H1 (cell line): ENCODE results near the gene FOXD4L6. TPM values are rescaled to one million over a fixed set of nuclear protein-coding genes. Genes with fewer than 3 reads are reported as not detected.
"Not testable (repeated sequence)": the region's sequence is repeated elsewhere in the genome, so short reads cannot be mapped to it uniquely, and the experiment has no call there.

Experiments
- CTCF ChIA-PET: fragments of 300-600 bp; sonication (Branson Sonifier 250); formaldehyde crosslinking; loops from one replicate; lab custom pipeline; 2021; ENCODE audit not compliant: partially characterized antibody; lab: Charles Lee
- POLR2A ChIA-PET: fragments of 300-600 bp; sonication (Branson Sonifier 250); formaldehyde crosslinking; loops from one replicate; lab custom pipeline; 2021; ENCODE audit warnings: inconsistent platforms; ENCODE audit not compliant: partially characterized antibody; lab: Charles Lee
- DNase-seq, 2 experiments: peaks; one replicate each; pipeline versions ENCODE4 v3.0.0 to v3.0.0-alpha.2; 2010 to 2022; ENCODE audit warnings: low spot score in 2 of 2, low read depth in 1 of 2, mixed read lengths in 1 of 2
- FAIRE-seq: peaks from 2 replicates; lab custom pipeline; 2011; peaks lifted over from hg19 to GRCh38; lab: Jason Lieb, UNC
- H2AFZ ChIP-seq: 2 replicates; pipeline ENCODE4 v1.8.1; 2012; ENCODE audit warnings: low read length, inconsistent platforms
- H2AK5ac ChIP-seq: 2 replicates; pipeline ENCODE4 v1.6.1; 2013; ENCODE audit warnings: low read depth, low read length
- H2BK120ac ChIP-seq: replicated peaks from 2 replicates; pipeline ENCODE3; 2013; ENCODE audit warnings: low read depth, low read length, inconsistent platforms
- H2BK12ac ChIP-seq: 2 replicates; pipeline ENCODE4 v1.6.1; 2013; ENCODE audit warnings: low read depth, low read length
- H2BK15ac ChIP-seq: 2 replicates; pipeline ENCODE4 v1.6.1; 2013; ENCODE audit warnings: low read length
- H2BK20ac ChIP-seq: 2 replicates; pipeline ENCODE4 v1.6.1; 2013; ENCODE audit warnings: low read length
- H2BK5ac ChIP-seq: 2 replicates; pipeline ENCODE4 v1.6.1; 2013; ENCODE audit warnings: low read depth, low read length
- H3K14ac ChIP-seq: 2 replicates; pipeline ENCODE4 v1.6.1; 2013; ENCODE audit warnings: inconsistent platforms; ENCODE audit not compliant: insufficient read length
- H3K18ac ChIP-seq: 2 replicates; pipeline ENCODE4 v1.6.1; 2013; ENCODE audit warnings: low read length; ENCODE audit errors: extremely low read depth
- H3K23ac ChIP-seq: 2 replicates; pipeline ENCODE4 v1.6.1; 2013; ENCODE audit warnings: inconsistent platforms; ENCODE audit not compliant: insufficient read length
- H3K23me2 ChIP-seq: 2 replicates; pipeline ENCODE4 v1.6.1; 2013; ENCODE audit warnings: low read depth, low read length
- H3K27ac ChIP-seq: 2 replicates; pipeline ENCODE4 v1.6.1; 2011; ENCODE audit warnings: low read depth, low read length, inconsistent platforms
- H3K27me3 ChIP-seq, 4 experiments: replicated peaks in 1 of 4; 1 replicate in 1 of 4; 2 replicates in 3 of 4; pipeline versions ENCODE4 v1.6.1 to v1.8.1; 2011 to 2013; ENCODE audit warnings: low read length in 3 of 4, mild to moderate bottlenecking in 3 of 4, inconsistent platforms in 2 of 4, mixed read lengths in 2 of 4, moderate library complexity in 1 of 4; ENCODE audit not compliant: control insufficient read depth in 3 of 4, insufficient read depth in 3 of 4; ENCODE audit errors: extremely low read depth in 1 of 4
- H3K36me3 ChIP-seq, 4 experiments: 2 replicates each; pipeline versions ENCODE4 v1.6.1 to v1.8.1; 2011 to 2013; ENCODE audit warnings: mild to moderate bottlenecking in 4 of 4, low read length in 3 of 4, moderate library complexity in 2 of 4, control low read depth in 1 of 4, inconsistent platforms in 1 of 4; ENCODE audit not compliant: insufficient read depth in 4 of 4, control insufficient read depth in 2 of 4
- H3K4ac ChIP-seq: replicated peaks from 2 replicates; pipeline ENCODE3; 2013; ENCODE audit warnings: low read length, low read depth, mixed read lengths, inconsistent platforms; ENCODE audit not compliant: insufficient read length
- H3K4me1 ChIP-seq, 4 experiments: replicated peaks in 1 of 4; 1 replicate in 1 of 4; 2 replicates in 3 of 4; pipeline versions ENCODE4 v1.6.1 to v1.8.1; 2011 to 2013; ENCODE audit warnings: low read length in 3 of 4, inconsistent platforms in 2 of 4, mixed read lengths in 1 of 4; ENCODE audit not compliant: insufficient read depth in 4 of 4, control insufficient read depth in 3 of 4
- H3K4me2 ChIP-seq, 2 experiments: 2 replicates each; pipeline versions ENCODE4 v1.6.1 to v1.8.1; 2011 to 2013; ENCODE audit warnings: low read depth in 2 of 2, low read length in 2 of 2, control low read depth in 1 of 2, inconsistent platforms in 1 of 2, mild to moderate bottlenecking in 1 of 2; ENCODE audit not compliant: insufficient read depth in 1 of 2
- H3K4me3 ChIP-seq, 4 experiments: fragments of 200-600, 300-600 bp in 1 of 4; sonication (generic), shearing (Covaris generic), sonication (Bioruptor Twin) in 1 of 4; 2 replicates each; pipeline versions ENCODE4 v1.5.1 to v1.8.1; 2011 to 2016; ENCODE audit warnings: low read length in 4 of 4, low read depth in 3 of 4, control low read depth in 2 of 4, inconsistent platforms in 2 of 4, mild to moderate bottlenecking in 2 of 4, mixed read lengths in 1 of 4, moderate library complexity in 1 of 4; ENCODE audit not compliant: insufficient read depth in 2 of 4; ENCODE audit errors: extremely low read depth in 1 of 4
- H3K56ac ChIP-seq: replicated peaks from 2 replicates; pipeline ENCODE3; 2013; ENCODE audit warnings: low read depth, mild to moderate bottlenecking, mixed read lengths, low read length, inconsistent platforms; ENCODE audit not compliant: insufficient read length
- H3K79me1 ChIP-seq: 2 replicates; pipeline ENCODE4 v1.6.1; 2013; ENCODE audit warnings: low read depth, low read length, control low read depth
- H3K79me2 ChIP-seq, 2 experiments: 2 replicates each; pipeline versions ENCODE4 v1.6.1 to v1.8.1; 2012 to 2013; ENCODE audit warnings: low read length in 2 of 2, mild to moderate bottlenecking in 2 of 2, inconsistent platforms in 1 of 2; ENCODE audit not compliant: insufficient read depth in 2 of 2, control insufficient read depth in 1 of 2
- H3K9ac ChIP-seq, 4 experiments: replicated peaks in 1 of 4; 1 replicate in 1 of 4; 2 replicates in 3 of 4; pipeline versions ENCODE4 v1.6.1 to v1.8.1; 2011 to 2013; ENCODE audit warnings: low read depth in 3 of 4, low read length in 3 of 4, control low read depth in 2 of 4, mild to moderate bottlenecking in 2 of 4, moderate library complexity in 2 of 4, inconsistent platforms in 1 of 4; ENCODE audit errors: extremely low read depth in 1 of 4
- H3K9me3 ChIP-seq, 2 experiments: 2 replicates each; pipeline versions ENCODE4 v1.6.1 to v1.8.1; 2012 to 2013; ENCODE audit warnings: mild to moderate bottlenecking in 2 of 2, moderate library complexity in 2 of 2, control low read depth in 1 of 2, inconsistent platforms in 1 of 2, low read depth in 1 of 2, low read length in 1 of 2, mixed read lengths in 1 of 2; ENCODE audit not compliant: insufficient read depth in 2 of 2
- H4K20me1 ChIP-seq, 2 experiments: replicated peaks in 1 of 2; 2 replicates each; pipeline versions ENCODE3 to v1.8.1; 2011 to 2013; ENCODE audit warnings: inconsistent platforms in 2 of 2, low read length in 2 of 2, mild to moderate bottlenecking in 1 of 2; ENCODE audit not compliant: insufficient read depth in 2 of 2, control insufficient read depth in 1 of 2
- H4K5ac ChIP-seq: 2 replicates; pipeline ENCODE4 v1.6.1; 2013; ENCODE audit warnings: low read length, low read depth, mixed read lengths, inconsistent platforms; ENCODE audit not compliant: insufficient read length
- H4K8ac ChIP-seq: 2 replicates; pipeline ENCODE4 v1.8.0; 2013; ENCODE audit warnings: mild to moderate bottlenecking, moderate library complexity, low read length, inconsistent platforms; ENCODE audit not compliant: insufficient read depth; ENCODE audit errors: extremely low read depth
- H4K91ac ChIP-seq: replicated peaks from 2 replicates; pipeline ENCODE3; 2013; ENCODE audit warnings: low read length, mixed read lengths, inconsistent platforms; ENCODE audit not compliant: insufficient read length
- SUZ12 ChIP-seq: fragments of 200-600 bp; sonication (generic); IDR thresholded peaks from 2 replicates; pipeline ENCODE4 v1.6.1; 2012; ENCODE audit warnings: mild to moderate bottlenecking, inconsistent platforms, low read length, moderate library complexity, mixed read lengths
- WGBS, 2 experiments: shearing (Covaris generic) in 1 of 2; methylation state at CpG; one replicate each; pipeline versions ENCODE4 v1.1.6 to v1.1.7; 2013 to 2015; ENCODE audit warnings: low lambda C conversion rate in 2 of 2, mixed read lengths in 2 of 2, inconsistent platforms in 1 of 2, low coverage in 1 of 2, missing lambda C conversion rate in 1 of 2; ENCODE audit not compliant: insufficient replicate concordance in 2 of 2, insufficient coverage in 1 of 2, insufficient read length in 1 of 2; ENCODE audit errors: extremely low coverage in 1 of 2, missing lambda C conversion rate in 1 of 2; 5-methylcytosine and 5-hydroxymethylcytosine counted together
- polyA plus RNA-seq, 7 experiments: library from polyadenylated mRNA; depleted of rRNA in 3 of 7; stranded (reverse) in 5 of 7; unstranded in 2 of 7; fragments of >200 nt in 5 of 7; fragments of 200-250 nt in 2 of 7; gene quantifications; 1 replicate in 5 of 7; 2 replicates in 1 of 7; 4 replicates in 1 of 7; pipeline versions ENCODE4 v1.2.1 to v1.2.3, GENCODE V29; 2011 to 2013; ENCODE audit warnings: missing spikeins in 2 of 7, mixed read lengths in 2 of 7
- total RNA-seq: library from RNA; stranded (reverse); fragmentation: NEBNext Ultra II Directional; extraction: Animal tissue kit (Norgen Biotek cat#: 25700); gene quantifications from 2 replicates; pipeline ENCODE4 v1.2.1, GENCODE V29; 2021

FOXD4L6 gene
- total and polyA plus RNA-seq, 2 of the 8 experiments (the other 6 are each of a cell fraction or from before 2014, with no cell fraction given): 0.13 TPM; not detected in 1

- H3K27ac ChIP-seq, DNase-seq, FAIRE-seq, H4K8ac ChIP-seq, CTCF ChIA-PET, H2BK15ac ChIP-seq, H3K56ac ChIP-seq, H2BK120ac ChIP-seq, H3K23ac ChIP-seq, H4K20me1 ChIP-seq, H2BK20ac ChIP-seq, H3K4me3 ChIP-seq, H3K4ac ChIP-seq, H2AK5ac ChIP-seq, H2AFZ ChIP-seq, H4K5ac ChIP-seq, H2BK5ac ChIP-seq, H3K14ac ChIP-seq, H2BK12ac ChIP-seq, H3K36me3 ChIP-seq, H3K9ac ChIP-seq, H3K23me2 ChIP-seq, H3K9me3 ChIP-seq, H4K91ac ChIP-seq, H3K79me2 ChIP-seq, H3K4me2 ChIP-seq, H3K4me1 ChIP-seq, POLR2A ChIA-PET, H3K79me1 ChIP-seq, H3K18ac ChIP-seq: not testable (repeated sequence)
- H3K27me3 ChIP-seq: peaks cover 0 to 13% (median 7%) of the 10 kb centered on the region in 4 experiments; a peak in 6 of 7 replicates
- whole genome bisulfite sequencing, 2 experiments: no CpG with 5 or more reads among the region's 32 CpGs
- TF ChIP-seq SUZ12: peak; percentile 51; the same call in 1 of the 2 replicates
Observed at GRCh38 chr9:41123396-41123795, 5.1 kb downstream of the FOXD4L6 start.

DNA sequence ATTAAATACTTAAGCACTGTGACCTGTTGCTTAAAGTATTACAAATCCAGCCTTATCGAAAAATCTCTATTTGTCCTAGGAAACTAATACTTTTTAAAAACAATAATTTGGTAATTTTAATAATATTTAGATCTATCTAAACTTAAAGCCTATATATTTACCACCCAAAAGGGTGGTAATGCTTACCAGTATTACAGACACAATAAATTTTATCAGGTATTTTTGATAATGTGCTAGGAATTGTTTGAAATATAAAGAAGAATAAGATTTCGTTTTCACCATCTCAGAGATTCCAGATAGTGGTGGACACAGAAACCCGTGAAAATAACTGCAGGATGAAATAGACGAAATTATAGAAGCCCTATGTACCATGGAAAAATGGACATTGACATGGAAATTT lies 7.8 kb downstream of the FOXD4L6 start:
- CTCF ChIA-PET, H3K4ac ChIP-seq, FAIRE-seq, H3K18ac ChIP-seq, H3K14ac ChIP-seq, DNase-seq, H2BK20ac ChIP-seq, H2BK120ac ChIP-seq, H3K4me2 ChIP-seq, H4K91ac ChIP-seq, H3K36me3 ChIP-seq, H2BK5ac ChIP-seq, H3K79me1 ChIP-seq, H2AFZ ChIP-seq, H2AK5ac ChIP-seq, H2BK15ac ChIP-seq, H3K4me1 ChIP-seq, H3K79me2 ChIP-seq, H3K4me3 ChIP-seq, H4K5ac ChIP-seq, H3K56ac ChIP-seq, H3K23me2 ChIP-seq, H2BK12ac ChIP-seq, H4K20me1 ChIP-seq, H3K27me3 ChIP-seq, H3K23ac ChIP-seq, H3K9me3 ChIP-seq, POLR2A ChIA-PET, H4K8ac ChIP-seq, H3K9ac ChIP-seq, H3K27ac ChIP-seq: not testable (repeated sequence)
- 80% methylated on average over 1 of the region's 4 CpGs; no CpG with 5 or more reads in 1 of the 2 experiments for WGBS, 2 experiments
